Measurements from ENCODE around the gene SPATA32. TPM values are rescaled to one million over a fixed set of nuclear protein-coding genes. Genes with fewer than 3 reads are reported as not detected.
"Not testable (repeated sequence)": the region's sequence is repeated elsewhere in the genome, so short reads cannot be mapped to it uniquely, and the experiment has no call there.

The SPATA32 gene
- total RNA-seq, 2 experiments from 2014 or later: 0.21 to 0.25 TPM

DNA sequence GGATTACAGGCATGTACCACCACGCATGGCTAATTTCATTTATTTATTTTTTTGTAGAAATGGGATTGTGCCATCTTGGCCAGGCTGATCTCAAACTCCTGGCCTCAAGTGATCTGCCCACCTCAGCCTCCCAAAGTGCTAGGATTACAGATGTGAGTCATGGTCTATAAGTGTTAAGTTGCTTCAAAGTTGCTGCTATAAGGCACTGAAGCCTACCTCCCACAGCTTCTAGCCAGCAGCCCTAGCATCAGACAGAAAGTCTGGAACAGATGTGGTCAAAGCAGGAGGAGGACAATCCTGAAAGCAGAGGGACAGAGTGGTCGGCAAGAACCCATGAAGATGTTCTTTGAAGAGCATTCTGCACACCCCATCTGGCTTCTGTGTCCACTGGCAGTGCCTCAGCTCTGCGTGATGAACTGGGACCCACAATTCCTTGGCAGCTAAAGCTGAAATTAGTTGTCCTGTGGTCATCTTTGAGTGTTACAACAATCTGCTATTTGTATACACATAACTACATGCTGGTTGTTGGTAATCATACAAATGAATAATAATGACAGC lies 43.7 kb upstream of the SPATA32 start:
- peaks cover 2% of the 10 kb centered on the region for H3K9me3 Mint-ChIP-seq (ENCODE audit: low read depth)
- H3K4me1 Mint-ChIP-seq: peaks cover 84% of the 10 kb centered on the region
- peak overlapping the region; percentile 87 for H3K27ac Mint-ChIP-seq
- DNase-seq (no peak), ATAC-seq (peak; percentile 17)
- CTCF ChIA-PET: interaction anchor here (0.6 to 4.7 kb wide), 10 partner anchors 10 to 123 kb away, joined by 3 to 24 read pairs (median 4); partner anchors contain the start of gene MAP3K14
- POLR2A ChIA-PET: interaction anchor here (0.5 to 2.0 kb wide), 4 partner anchors 10 to 104 kb away, joined by 3 to 5 read pairs (median 4); partner anchors contain the start of gene MAP3K14
- H3K36me3 Mint-ChIP-seq (ENCODE audit: low read depth): peaks cover 67% of the 10 kb centered on the region
- H3K27me3 Mint-ChIP-seq: no peaks in the 10 kb centered on the region
- H3K4me3 Mint-ChIP-seq: no peak overlapping the region
- intact Hi-C loops (cut with DNase I, micrococcal nuclease): no loop called here

DNA sequence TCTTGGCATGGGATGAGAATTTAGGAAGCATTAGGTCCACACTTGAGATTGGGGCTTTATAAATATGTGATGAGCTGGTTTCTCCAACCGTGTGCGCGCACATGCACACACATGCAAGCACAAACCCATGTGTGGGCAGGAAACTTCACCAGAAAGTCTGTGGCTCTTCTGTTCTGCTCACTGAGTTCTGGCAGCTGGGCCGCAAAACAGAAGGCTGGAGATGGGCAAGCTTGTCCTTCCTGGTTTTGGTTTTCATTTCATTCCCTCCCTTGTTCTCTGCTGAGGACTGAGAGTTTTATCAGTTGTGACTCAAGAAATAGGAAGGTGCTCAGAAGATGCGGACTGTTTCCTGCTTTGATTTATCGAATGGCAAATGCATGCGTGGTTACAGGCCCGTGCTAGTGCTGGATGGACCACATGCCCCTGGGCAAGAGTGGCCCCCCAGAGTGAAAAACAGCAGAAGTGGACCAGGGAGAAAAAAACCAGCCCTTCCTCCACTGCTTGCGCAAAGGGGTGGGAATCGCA lies 40.8 kb upstream of the SPATA32 start:
- DNase-seq: peak; percentile 60
- ChIA-PET POLR2A (interaction anchor here (0.6 to 1.1 kb wide), 3 partner anchors 10 to 151 kb away, joined by 3 to 5 read pairs (median 4); no protein-coding TSS in a partner anchor), CTCF (interaction anchor here (0.9 to 1.7 kb wide), 8 partner anchors 8 to 83 kb away, joined by 3 to 11 read pairs (median 4); partner anchors contain the start of gene MAP3K14)
- H3K4me1 Mint-ChIP-seq: peaks cover 87% of the 10 kb centered on the region
- intact Hi-C loops (cut with DNase I, micrococcal nuclease): no loop called here
- no peaks in the 10 kb centered on the region for H3K27me3 Mint-ChIP-seq
- peaks cover 62% of the 10 kb centered on the region for H3K36me3 Mint-ChIP-seq (ENCODE audit: low read depth)
- H3K9me3 Mint-ChIP-seq (ENCODE audit: low read depth): no peaks in the 10 kb centered on the region
- peak overlapping the region; percentile 90 for H3K27ac Mint-ChIP-seq
- peak; percentile 37 for ATAC-seq
- H3K4me3 Mint-ChIP-seq: peak overlapping the region; percentile 45

DNA sequence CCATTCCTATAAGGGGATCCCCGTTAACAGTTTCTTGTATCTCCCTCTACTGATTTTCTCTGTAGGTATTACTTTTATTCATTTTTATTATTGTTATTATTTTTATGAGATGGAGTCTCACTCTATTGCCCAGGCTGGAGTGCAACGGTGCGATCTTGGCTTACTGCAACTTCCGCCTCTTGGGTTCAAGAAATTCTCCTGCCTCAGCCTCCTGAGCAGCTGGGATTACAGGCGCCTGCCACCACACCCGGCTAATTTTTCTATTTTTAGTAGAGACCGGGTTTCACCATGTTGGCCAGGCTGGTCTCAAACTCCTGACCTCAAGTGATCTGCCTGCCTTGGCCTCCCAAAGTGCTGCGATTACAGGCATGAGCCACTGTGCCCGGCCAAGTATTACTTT lies 40.3 kb upstream of the SPATA32 start:
- intact Hi-C loops (cut with DNase I, micrococcal nuclease): not testable (repeated sequence)

DNA sequence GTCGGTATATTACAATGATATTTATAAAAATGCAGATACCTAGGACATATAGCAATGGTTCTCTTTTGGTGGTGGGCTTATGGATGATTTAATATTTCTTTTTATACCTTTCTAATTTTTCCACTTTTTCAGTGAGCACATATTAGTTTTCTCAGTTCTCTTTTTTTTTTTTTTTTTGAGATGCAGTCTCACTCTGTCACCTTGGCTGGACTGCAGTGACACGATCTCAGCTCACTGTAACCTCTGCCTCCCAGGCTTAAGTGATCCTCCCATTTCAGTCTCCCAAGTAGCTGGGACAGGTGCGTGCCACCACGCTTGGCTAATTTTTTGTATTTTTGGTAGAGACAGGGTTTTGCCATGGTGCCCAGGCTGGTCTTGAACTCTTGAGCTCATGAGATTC lies 39.8 kb upstream of the SPATA32 start:
- DNase-seq: no peak
- no peak for ATAC-seq
- H3K36me3 Mint-ChIP-seq (ENCODE audit: low read depth): peaks cover 62% of the 10 kb centered on the region
- H3K27ac Mint-ChIP-seq: peak overlapping the region; percentile 69
- intact Hi-C loops (cut with DNase I, micrococcal nuclease): no loop called here
- no peaks in the 10 kb centered on the region for H3K27me3 Mint-ChIP-seq
- H3K4me1 Mint-ChIP-seq: peaks cover 88% of the 10 kb centered on the region
- H3K4me3 Mint-ChIP-seq: no peak overlapping the region
- ChIA-PET CTCF (interaction anchor here (1.0 to 1.7 kb wide), 4 partner anchors 13 to 24 kb away, joined by 3 to 7 read pairs (median 4); no protein-coding TSS in a partner anchor), POLR2A (interaction anchor here (0.6 kb wide), 1 partner anchor 30 kb away, joined by 4 read pairs; no protein-coding TSS in a partner anchor)
- H3K9me3 Mint-ChIP-seq (ENCODE audit: low read depth): no peaks in the 10 kb centered on the region

More for the DNA sequence above, 40.3 kb upstream of the SPATA32 start:
- DNase-seq; H3K4me3 Mint-ChIP-seq; H3K27me3 Mint-ChIP-seq; ATAC-seq; H3K9me3 Mint-ChIP-seq (ENCODE audit: low read depth): not testable (repeated sequence)
- peaks cover 86% of the 10 kb centered on the region for H3K4me1 Mint-ChIP-seq
- H3K27ac Mint-ChIP-seq: peak overlapping the region; percentile 90
- ChIA-PET CTCF (interaction anchor here (0.9 to 1.7 kb wide), 8 partner anchors 8 to 83 kb away, joined by 3 to 11 read pairs (median 4); partner anchors contain the start of gene MAP3K14), POLR2A (interaction anchor here (0.8 kb wide), 1 partner anchor 10 kb away, joined by 5 read pairs; no protein-coding TSS in a partner anchor)
- peaks cover 60% of the 10 kb centered on the region for H3K36me3 Mint-ChIP-seq (ENCODE audit: low read depth)

DNA sequence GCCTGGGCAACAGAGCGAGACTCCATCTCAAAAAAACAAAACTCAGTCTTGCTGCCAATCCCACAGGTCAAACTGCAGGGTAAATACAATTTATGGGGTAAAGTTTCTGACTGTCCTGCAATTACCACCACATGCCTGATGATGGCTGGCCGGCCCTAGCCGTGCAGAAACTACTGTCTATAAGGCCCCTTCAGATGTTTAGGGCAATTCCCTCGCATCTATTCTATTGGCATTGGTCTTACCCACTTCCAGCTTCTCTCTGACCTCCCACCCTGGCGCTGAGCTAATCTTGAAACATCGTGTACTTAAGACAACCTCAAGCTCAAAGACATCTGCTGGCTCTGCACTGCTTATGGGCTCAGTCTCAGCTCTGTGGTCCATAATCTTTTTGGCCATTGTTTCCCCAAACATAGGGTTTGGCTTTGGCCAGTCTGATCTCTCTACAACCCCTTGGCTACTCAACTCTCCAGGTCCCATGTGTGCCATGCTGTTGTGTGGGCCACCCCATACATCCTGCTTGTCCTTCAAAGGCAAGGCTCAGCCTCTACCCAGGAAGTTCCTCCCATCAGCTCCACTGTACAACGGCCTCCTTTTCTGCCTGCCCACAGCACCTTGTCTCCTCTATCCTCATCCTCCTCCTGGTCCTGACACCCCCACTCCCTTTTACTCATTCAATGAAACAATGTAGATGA lies 38.3 kb upstream of the SPATA32 start:
- peak overlapping the region; percentile 73 for H3K27ac Mint-ChIP-seq
- ATAC-seq: no peak

DNA sequence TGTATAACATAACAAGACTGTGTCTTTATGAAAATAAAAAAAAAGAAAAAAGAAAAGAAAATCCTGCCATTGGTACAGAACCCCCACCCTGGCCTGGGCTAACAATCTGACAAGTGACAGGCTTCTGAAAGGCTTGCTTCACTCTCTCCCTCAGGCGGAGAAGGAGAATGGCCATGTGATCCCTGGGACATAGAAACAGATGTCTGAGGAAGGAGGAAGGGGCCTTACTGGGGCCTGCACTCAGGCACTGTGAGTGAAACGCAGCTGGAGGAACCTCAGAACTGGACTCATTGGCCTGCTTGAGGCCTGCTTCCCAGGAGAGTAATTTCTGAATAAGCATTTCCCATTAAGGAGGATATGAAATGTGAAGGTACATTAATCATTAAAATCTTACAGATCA lies 37.5 kb upstream of the SPATA32 start:
- ChIA-PET POLR2A (no interaction called here), CTCF (interaction anchor here (0.6 to 2.2 kb wide), 4 partner anchors 22 to 101 kb away, joined by 3 to 8 read pairs (median 4); no protein-coding TSS in a partner anchor)
- Mint-ChIP-seq H3K9me3 (ENCODE audit: low read depth) (no peaks in the 10 kb centered on the region), H3K4me1 (peaks cover 85% of the 10 kb centered on the region), H3K27me3 (no peaks in the 10 kb centered on the region), H3K4me3 (no peak overlapping the region), H3K27ac (peak overlapping the region; percentile 38), H3K36me3 (ENCODE audit: low read depth) (peaks cover 59% of the 10 kb centered on the region)
- no peak for ATAC-seq
- intact Hi-C loops (cut with DNase I, micrococcal nuclease): no loop called here
- DNase-seq: no peak

More for the DNA sequence above, 38.3 kb upstream of the SPATA32 start:
- DNase-seq: no peak
- H3K36me3 Mint-ChIP-seq (ENCODE audit: low read depth): peaks cover 62% of the 10 kb centered on the region
- CTCF ChIA-PET: interaction anchor here (0.8 to 2.2 kb wide), 3 partner anchors 13 to 80 kb away, joined by 3 to 8 read pairs (median 3); no protein-coding TSS in a partner anchor
- H3K9me3 Mint-ChIP-seq (ENCODE audit: low read depth): no peaks in the 10 kb centered on the region
- H3K27me3 Mint-ChIP-seq: no peaks in the 10 kb centered on the region
- intact Hi-C loops (cut with DNase I, micrococcal nuclease): no loop called here
- H3K4me1 Mint-ChIP-seq: peaks cover 88% of the 10 kb centered on the region
- H3K4me3 Mint-ChIP-seq: no peak overlapping the region
- POLR2A ChIA-PET: interaction anchor here (0.8 kb wide), 1 partner anchor 12 kb away, joined by 3 read pairs; no protein-coding TSS in a partner anchor

DNA sequence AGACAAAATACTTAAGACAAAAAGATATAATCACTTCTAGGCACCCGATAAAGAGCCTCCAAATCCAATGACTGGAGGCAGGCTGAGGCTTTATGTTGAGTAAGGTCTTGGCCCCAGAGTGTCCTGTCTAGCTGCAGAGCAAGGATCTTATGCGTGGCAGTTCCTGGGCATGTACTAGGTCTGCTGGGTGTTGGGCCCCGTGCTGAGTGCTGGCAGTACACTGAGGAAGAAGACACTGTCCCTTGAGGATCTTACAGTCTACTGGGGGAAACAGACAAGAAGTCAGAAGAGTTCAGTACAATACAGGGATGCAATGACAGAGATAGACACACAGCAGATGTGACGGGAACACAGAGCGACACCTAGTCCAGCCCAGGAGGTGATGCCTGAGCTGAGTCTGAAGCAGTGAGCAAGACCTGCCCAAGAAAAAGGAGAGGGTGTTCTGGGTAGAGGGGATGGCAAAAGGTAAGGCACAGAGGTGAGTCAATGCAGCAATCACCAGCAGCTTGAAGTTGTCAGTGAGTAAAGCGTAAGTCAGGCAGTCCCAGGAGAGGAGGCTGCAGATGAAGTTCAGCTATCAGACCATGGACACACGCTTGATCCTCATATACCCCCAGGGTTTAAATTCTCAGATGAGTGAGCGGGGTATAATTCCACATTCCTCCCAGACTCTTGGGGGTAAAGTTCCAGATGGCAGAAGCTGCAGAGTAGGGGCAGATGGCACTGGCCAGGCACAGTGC lies 36.8 kb upstream of the SPATA32 start:
- intact Hi-C loops (cut with DNase I, micrococcal nuclease): no loop called here
- H3K9me3 Mint-ChIP-seq (ENCODE audit: low read depth): no peaks in the 10 kb centered on the region
- ChIA-PET POLR2A (no interaction called here), CTCF (interaction anchor here (0.6 to 1.0 kb wide), 5 partner anchors 15 to 101 kb away, joined by 3 to 5 read pairs (median 3); no protein-coding TSS in a partner anchor)
- H3K4me3 Mint-ChIP-seq: no peak overlapping the region
- ATAC-seq: peak; percentile 57
- H3K27ac Mint-ChIP-seq: peak overlapping the region; percentile 38
- H3K4me1 Mint-ChIP-seq: peaks cover 86% of the 10 kb centered on the region
- H3K27me3 Mint-ChIP-seq: no peaks in the 10 kb centered on the region
- no peak for DNase-seq
- H3K36me3 Mint-ChIP-seq (ENCODE audit: low read depth): peaks cover 60% of the 10 kb centered on the region

DNA sequence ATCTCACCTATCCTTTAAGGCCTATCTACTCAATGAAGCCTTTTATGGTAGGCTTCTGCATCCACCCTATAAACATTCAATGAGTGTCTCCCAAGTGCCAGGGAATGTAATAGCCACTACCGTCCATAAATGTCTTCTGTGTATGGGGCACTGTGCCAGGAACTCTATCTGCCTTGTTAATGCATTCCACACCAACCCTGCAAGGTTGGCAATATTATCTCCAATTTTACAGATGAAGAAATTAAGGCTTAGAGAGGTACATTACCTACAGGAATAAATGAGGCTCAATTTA lies 34.9 kb upstream of the SPATA32 start:
- H3K27ac Mint-ChIP-seq: peak overlapping the region; percentile 19
- ChIA-PET CTCF (interaction anchor here (3.4 kb wide), 1 partner anchor 20 kb away, joined by 15 read pairs; no protein-coding TSS in a partner anchor), POLR2A (no interaction called here)
- ATAC-seq (no peak), DNase-seq (no peak)
- no peaks in the 10 kb centered on the region for H3K9me3 Mint-ChIP-seq (ENCODE audit: low read depth)
- intact Hi-C loops (cut with DNase I, micrococcal nuclease): no loop called here
- no peaks in the 10 kb centered on the region for H3K27me3 Mint-ChIP-seq
- peaks cover 68% of the 10 kb centered on the region for H3K36me3 Mint-ChIP-seq (ENCODE audit: low read depth)
- peaks cover 83% of the 10 kb centered on the region for H3K4me1 Mint-ChIP-seq
- H3K4me3 Mint-ChIP-seq: no peak overlapping the region

DNA sequence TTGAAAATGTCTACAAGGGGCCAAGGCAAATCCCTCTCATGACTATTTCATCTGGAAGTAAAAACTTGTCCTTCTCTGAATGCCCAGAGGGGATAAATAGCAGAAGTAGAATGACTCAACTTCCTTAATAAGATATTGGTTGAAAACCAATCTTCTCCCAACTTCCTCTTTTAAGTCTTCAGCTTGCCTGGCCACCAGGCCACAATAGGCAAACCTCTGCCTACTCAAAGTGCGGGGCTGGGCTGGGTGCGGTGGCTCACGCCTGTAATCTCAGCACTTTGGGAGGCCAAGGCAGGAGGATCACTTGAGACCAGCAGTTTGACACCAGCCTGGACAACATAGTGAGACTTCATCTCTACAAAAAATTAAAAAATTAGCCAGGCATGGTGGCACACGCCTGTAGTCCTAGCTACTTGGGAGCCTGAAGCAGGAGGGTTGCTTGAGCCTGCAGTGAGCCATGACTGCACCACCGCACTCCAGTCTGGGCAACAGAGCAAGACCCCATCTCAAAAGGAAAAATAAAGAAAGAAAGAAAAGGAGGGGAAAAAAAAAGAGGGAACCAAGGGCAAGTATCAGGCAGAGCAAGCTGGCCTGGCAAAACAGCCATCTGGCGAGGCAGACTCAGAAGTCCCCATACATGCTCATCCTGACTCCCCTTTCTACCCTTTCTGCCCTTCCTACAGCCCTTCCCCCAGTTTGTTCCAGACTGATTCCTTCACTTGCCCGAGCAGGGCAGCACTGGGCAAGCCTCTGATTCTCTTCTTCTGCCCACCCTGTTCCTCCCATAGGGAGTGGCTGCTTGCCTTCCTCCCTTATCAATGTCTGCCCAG lies 34.3 kb upstream of the SPATA32 start:
- no peak for ATAC-seq
- Mint-ChIP-seq H3K9me3 (ENCODE audit: low read depth) (no peaks in the 10 kb centered on the region), H3K4me1 (peaks cover 80% of the 10 kb centered on the region), H3K4me3 (no peak overlapping the region), H3K36me3 (ENCODE audit: low read depth) (peaks cover 73% of the 10 kb centered on the region), H3K27me3 (no peaks in the 10 kb centered on the region), H3K27ac (peak overlapping the region; percentile 52)
- no peak for DNase-seq
- CTCF ChIA-PET: interaction anchor here (0.6 to 3.5 kb wide), 6 partner anchors 10 to 89 kb away, joined by 3 to 15 read pairs (median 5); no protein-coding TSS in a partner anchor
- POLR2A ChIA-PET: interaction anchor here (1.0 kb wide), 1 partner anchor 9 kb away, joined by 4 read pairs; no protein-coding TSS in a partner anchor
- intact Hi-C loops (cut with DNase I, micrococcal nuclease): no loop called here

DNA sequence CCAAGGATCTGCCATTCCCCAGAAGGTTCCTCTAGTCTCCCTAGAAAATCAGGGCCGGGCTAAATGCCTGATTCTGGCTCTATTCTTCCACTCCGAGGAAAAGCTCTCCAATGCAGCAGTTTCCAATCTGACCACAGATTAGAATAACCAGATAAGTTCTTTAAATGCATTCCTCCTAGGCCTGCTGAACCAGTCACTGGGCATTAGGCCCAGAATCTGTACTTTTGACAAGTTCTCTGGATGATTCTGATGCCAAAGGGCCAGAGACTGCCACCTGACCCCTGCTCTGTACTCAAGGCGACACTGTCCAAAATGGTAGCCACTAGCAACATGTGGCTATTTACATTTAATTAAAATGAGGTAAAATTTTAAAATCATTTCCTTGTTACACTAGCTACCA lies 32.6 kb upstream of the SPATA32 start:
- no peaks in the 10 kb centered on the region for H3K9me3 Mint-ChIP-seq (ENCODE audit: low read depth)
- POLR2A ChIA-PET: interaction anchor here (0.6 kb wide), 1 partner anchor 10 kb away, joined by 3 read pairs; no protein-coding TSS in a partner anchor
- intact Hi-C loops (cut with DNase I, micrococcal nuclease): loop anchor here in 1 of 2 experiments (5.0 kb wide), 1 partner anchor 93 kb away; no protein-coding TSS in a partner anchor
- H3K27me3 Mint-ChIP-seq: no peaks in the 10 kb centered on the region
- CTCF ChIA-PET: interaction anchor here (0.6 to 3.5 kb wide), 9 partner anchors 8 to 376 kb away, joined by 3 to 15 read pairs (median 4); no protein-coding TSS in a partner anchor
- peaks cover 70% of the 10 kb centered on the region for H3K4me1 Mint-ChIP-seq
- ATAC-seq (no peak), DNase-seq (no peak)
- H3K27ac Mint-ChIP-seq: no peak overlapping the region
- no peak overlapping the region for H3K4me3 Mint-ChIP-seq
- peaks cover 78% of the 10 kb centered on the region for H3K36me3 Mint-ChIP-seq (ENCODE audit: low read depth)
